Activated naive CD4-positive, alpha-beta T cell treated with anti-CD3 and anti-CD28 coated beads for 36 hours (primary cell): ENCODE results near the gene TOR1A. TPM values are rescaled to one million over a fixed set of nuclear protein-coding genes. Genes with fewer than 3 reads are reported as not detected.

ENCODE experiments used
- CTCF ChIA-PET: fragments of 350-600 bp; sonication (Branson Sonifier 250); formaldehyde crosslinking; loops from one replicate; lab custom pipeline; 2021; ENCODE audit warnings: antibody characterized with exemption; lab: Charles Lee
- DNase-seq: peaks from one replicate; pipeline ENCODE4 v3.0.0-alpha.2; 2020
- H3K27ac Mint-ChIP-seq: one replicate; pipeline ENCODE4 v1.8.0; 2021; ENCODE audit warnings: mild to moderate bottlenecking, mixed read lengths
- H3K27me3 Mint-ChIP-seq: one replicate; pipeline ENCODE4 v1.8.0; 2021; ENCODE audit warnings: low read depth, mixed read lengths
- H3K36me3 Mint-ChIP-seq: one replicate; pipeline ENCODE4 v1.8.0; 2021; ENCODE audit warnings: low read depth, mixed read lengths
- H3K4me1 Mint-ChIP-seq: one replicate; pipeline ENCODE4 v1.8.0; 2021; ENCODE audit warnings: low read depth, mixed read lengths
- H3K4me3 Mint-ChIP-seq: one replicate; pipeline ENCODE4 v1.8.0; 2021; ENCODE audit warnings: mild to moderate bottlenecking, moderate library complexity, mixed read lengths
- H3K9me3 Mint-ChIP-seq: one replicate; pipeline ENCODE4 v1.8.0; 2021; ENCODE audit warnings: mixed read lengths
- intact Hi-C: fragments of 100-400 bp; cut with micrococcal nuclease; formaldehyde crosslinking; loops from one replicate; pipeline ENCODE4 v1.15.1; 2023
- total RNA-seq, 2 experiments: library from RNA; stranded (reverse); gene quantifications; one replicate each; pipeline ENCODE4 v1.2.3, GENCODE V29; 2021

Gene TOR1A
- total RNA-seq, 2 experiments from 2014 or later, result 26.2 to 28.2 TPM

GRCh38 chr9:129834489-129835127 is 10.7 kb upstream of the TOR1A start:
- no peaks in the 10 kb centered on the region for H3K27me3 Mint-ChIP-seq
- peak; percentile 53 for DNase-seq
- CTCF ChIA-PET, result interaction anchor here (0.6 to 0.9 kb wide), 2 partner anchors 51 to 68 kb away, joined by 3 read pairs; no protein-coding TSS in a partner anchor
- no peaks in the 10 kb centered on the region for H3K9me3 Mint-ChIP-seq
- peak overlapping the region; percentile 93 for H3K27ac Mint-ChIP-seq
- H3K4me1 Mint-ChIP-seq, result peaks cover 50% of the 10 kb centered on the region
- intact Hi-C loops, result loop anchor here (1.0 to 10.0 kb wide), 6 partner anchors 10 to 1440 kb away; partner anchors contain the start of genes EXOSC2, FAM78A, TOR1A and TOR1B
- peaks cover 18% of the 10 kb centered on the region for H3K36me3 Mint-ChIP-seq
- peak overlapping the region; percentile 97 for H3K4me3 Mint-ChIP-seq

GRCh38 chr9:129832982-129833381 is 9.0 kb upstream of the TOR1A start:
- Mint-ChIP-seq H3K4me3 (peak overlapping the region; percentile 53), H3K4me1 (peaks cover 34% of the 10 kb centered on the region), H3K27ac (peak overlapping the region; percentile 25), H3K36me3 (peaks cover 25% of the 10 kb centered on the region), H3K9me3 (no peaks in the 10 kb centered on the region), H3K27me3 (no peaks in the 10 kb centered on the region)
- DNase-seq, result no peak
- intact Hi-C loops, result loop anchor here (10.0 kb wide), 1 partner anchor 1442 kb away; the partner anchor contains the start of gene FAM78A
- CTCF ChIA-PET, result no interaction called here

GRCh38 chr9:129828969-129829368 is 5.0 kb upstream of the TOR1A start:
- intact Hi-C loops, result loop anchor here (10.0 kb wide), 1 partner anchor 1484 kb away; the partner anchor contains the start of gene SLC27A4
- no peak for DNase-seq
- Mint-ChIP-seq H3K27ac (no peak overlapping the region), H3K4me1 (peaks cover 11% of the 10 kb centered on the region), H3K4me3 (no peak overlapping the region), H3K9me3 (no peaks in the 10 kb centered on the region), H3K36me3 (peaks cover 24% of the 10 kb centered on the region), H3K27me3 (no peaks in the 10 kb centered on the region)
- CTCF ChIA-PET, result no interaction called here

GRCh38 chr9:129828051-129828450 is 4.1 kb upstream of the TOR1A start:
- Mint-ChIP-seq H3K36me3 (peaks cover 21% of the 10 kb centered on the region), H3K27me3 (no peaks in the 10 kb centered on the region), H3K27ac (peak overlapping the region; percentile 63), H3K9me3 (no peaks in the 10 kb centered on the region), H3K4me3 (no peak overlapping the region), H3K4me1 (peaks cover 3% of the 10 kb centered on the region)
- no peak for DNase-seq
- intact Hi-C loops, result loop anchor here (10.0 kb wide), 1 partner anchor 1483 kb away; the partner anchor contains the start of gene SLC27A4
- CTCF ChIA-PET, result no interaction called here

GRCh38 chr9:129826759-129827158 is 2.8 kb upstream of the TOR1A start:
- no peaks in the 10 kb centered on the region for H3K27me3 Mint-ChIP-seq
- peaks cover 12% of the 10 kb centered on the region for H3K4me1 Mint-ChIP-seq
- no peak overlapping the region for H3K27ac Mint-ChIP-seq
- DNase-seq, result no peak
- no peaks in the 10 kb centered on the region for H3K9me3 Mint-ChIP-seq
- H3K36me3 Mint-ChIP-seq, result peaks cover 28% of the 10 kb centered on the region
- no peak overlapping the region for H3K4me3 Mint-ChIP-seq
- intact Hi-C loops, result loop anchor here (10.0 kb wide), 1 partner anchor 1482 kb away; the partner anchor contains the start of gene SLC27A4
- CTCF ChIA-PET, result interaction anchor here (0.7 kb wide), 1 partner anchor 24 kb away, joined by 5 read pairs; no protein-coding TSS in a partner anchor

GRCh38 chr9:129826344-129826743 is 2.4 kb upstream of the TOR1A start:
- H3K27ac Mint-ChIP-seq, result no peak overlapping the region
- H3K36me3 Mint-ChIP-seq, result peaks cover 27% of the 10 kb centered on the region
- no peaks in the 10 kb centered on the region for H3K27me3 Mint-ChIP-seq
- H3K4me1 Mint-ChIP-seq, result peaks cover 12% of the 10 kb centered on the region
- CTCF ChIA-PET, result no interaction called here
- no peak for DNase-seq
- H3K4me3 Mint-ChIP-seq, result no peak overlapping the region
- no peaks in the 10 kb centered on the region for H3K9me3 Mint-ChIP-seq
- intact Hi-C loops, result loop anchor here (10.0 kb wide), 1 partner anchor 1482 kb away; the partner anchor contains the start of gene SLC27A4

- peaks cover 21% of the 10 kb centered on the region for H3K36me3 Mint-ChIP-seq
- H3K9me3 Mint-ChIP-seq, result no peaks in the 10 kb centered on the region
- peaks cover 15% of the 10 kb centered on the region for H3K4me1 Mint-ChIP-seq
- peak overlapping the region; percentile 74 for H3K27ac Mint-ChIP-seq
- no peaks in the 10 kb centered on the region for H3K27me3 Mint-ChIP-seq
- CTCF ChIA-PET, result no interaction called here
- intact Hi-C loops, result loop anchor here (5.0 to 10.0 kb wide), 3 partner anchors 44 to 1479 kb away; partner anchors contain the start of gene SLC27A4
- peak overlapping the region; percentile 79 for H3K4me3 Mint-ChIP-seq
- peak; percentile 19 for DNase-seq
These were observed 398 bp downstream of the TOR1A start for GRCh38 chr9:129823542-129823934.

- peak overlapping the region; percentile 74 for H3K27ac Mint-ChIP-seq
- peaks cover 20% of the 10 kb centered on the region for H3K36me3 Mint-ChIP-seq
- H3K9me3 Mint-ChIP-seq, result no peaks in the 10 kb centered on the region
- peak; percentile 54 for DNase-seq
- no peaks in the 10 kb centered on the region for H3K27me3 Mint-ChIP-seq
- CTCF ChIA-PET, result no interaction called here
- H3K4me1 Mint-ChIP-seq, result peaks cover 15% of the 10 kb centered on the region
- intact Hi-C loops, result loop anchor here (5.0 to 10.0 kb wide), 3 partner anchors 44 to 1478 kb away; partner anchors contain the start of gene SLC27A4
- peak overlapping the region; percentile 79 for H3K4me3 Mint-ChIP-seq
These were observed 916 bp downstream of the TOR1A start for GRCh38 chr9:129822898-129823541.

- Mint-ChIP-seq H3K9me3 (no peaks in the 10 kb centered on the region), H3K27me3 (no peaks in the 10 kb centered on the region), H3K4me1 (peaks cover 8% of the 10 kb centered on the region), H3K36me3 (peaks cover 27% of the 10 kb centered on the region), H3K4me3 (no peak overlapping the region), H3K27ac (no peak overlapping the region)
- CTCF ChIA-PET, result interaction anchor here (1.0 to 1.1 kb wide), 2 partner anchors 20 to 282 kb away, joined by 3 to 4 read pairs; no protein-coding TSS in a partner anchor
- intact Hi-C loops, result no loop called here
- DNase-seq, result no peak
These were observed 7.2 kb downstream of the TOR1A start for GRCh38 chr9:129816501-129817435.

- Mint-ChIP-seq H3K4me3 (no peak overlapping the region), H3K27ac (no peak overlapping the region), H3K4me1 (peaks cover 11% of the 10 kb centered on the region), H3K27me3 (no peaks in the 10 kb centered on the region), H3K9me3 (no peaks in the 10 kb centered on the region), H3K36me3 (peaks cover 33% of the 10 kb centered on the region)
- CTCF ChIA-PET, result no interaction called here
- no peak for DNase-seq
- intact Hi-C loops, result no loop called here
These were observed 8.7 kb downstream of the TOR1A start for GRCh38 chr9:129815278-129815677.

GRCh38 chr9:129814432-129815223 is 9.3 kb downstream of the TOR1A start:
- CTCF ChIA-PET, result no interaction called here
- Mint-ChIP-seq H3K4me3 (no peak overlapping the region), H3K36me3 (peaks cover 39% of the 10 kb centered on the region), H3K9me3 (no peaks in the 10 kb centered on the region), H3K27me3 (no peaks in the 10 kb centered on the region), H3K27ac (peak overlapping the region; percentile 69), H3K4me1 (peaks cover 11% of the 10 kb centered on the region)
- intact Hi-C loops, result no loop called here
- DNase-seq, result no peak
